ENCODE results near the gene SLC16A12. TPM values are rescaled to one million over a fixed set of nuclear protein-coding genes. Genes with fewer than 3 reads are reported as not detected.

SLC16A12 gene
- total and polyA plus RNA-seq, 2 of the 13 experiments (the other 11 are each of a cell fraction or from before 2014, with no cell fraction given): 0.02 TPM; not detected in 1

GRCh38 chr10:89431977-89432376, 103.4 kb downstream of the SLC16A12 start:
- WGBS (ENCODE audit: low lambda C conversion rate): 32% methylated on average over 3 of the region's 3 CpGs
- Histone ChIP-seq H3K4me1 (ENCODE audit: insufficient read depth, low read length) (no peaks in the 10 kb centered on the region), H3K4me2 (ENCODE audit: low read depth, low read length) (no peak overlapping the region), H3K4me3 (replicated peaks in 1 of 3; ENCODE audit: insufficient read depth in 1 of 3, low read depth in 2 of 3, low read length in 3 of 3) (no peak overlapping the region), H3K79me2 (ENCODE audit: insufficient read depth, low read length) (no peaks in the 10 kb centered on the region), H3K9me3 (ENCODE audit: low read length) (no peaks in the 10 kb centered on the region), H3K9ac (ENCODE audit: insufficient read depth, low read depth, low read length) (no peak overlapping the region), H3K36me3 (replicated peaks in 1 of 2; ENCODE audit: control insufficient read depth in 1 of 2, insufficient read depth in 2 of 2, low read length in 2 of 2) (no peaks in the 10 kb centered on the region), H2AFZ (ENCODE audit: low read length) (no peak overlapping the region), H3K27ac (ENCODE audit: extremely low read length, insufficient read depth, low read length) (no peak overlapping the region), H4K20me1 (ENCODE audit: insufficient read depth, low read length) (no peaks in the 10 kb centered on the region), H3K27me3 (ENCODE audit: control insufficient read depth in 1 of 2, insufficient read depth in 2 of 2, low read length in 2 of 2) (0 out of 5 replicates have a peak, but pooled peaks cover 0 to 5% of the 10 kb centered on the region in 2 experiments)
- ChIA-PET POLR2A (no interaction called here), CTCF (ENCODE audit: low intra/inter-chr PET ratio, low total read pairs) (no interaction called here)
- in situ Hi-C loops (cut with HindIII; ENCODE audit: extremely low pct_ligation_motif_present, low pct_unique_long_range_greater_than_20kb) (no loop called here), intact Hi-C loops (cut with micrococcal nuclease; ENCODE audit: unreplicated experiment) (no loop called here)
- FAIRE-seq: no peak
- DNase-seq (ENCODE audit: low spot score): peak; percentile 10
- no TSS peak for BruUV-seq (replicated peaks)
- no peak for ATAC-seq
- TF ChIP-seq ZBTB46 (CRISPR knock-in tag; IDR thresholded peaks at IDR 0.05; ENCODE audit: borderline replicate concordance): no peak
- TF ChIP-seq MAZ (IDR thresholded peaks at IDR 0.05; ENCODE audit: borderline replicate concordance, low read depth, low read length): no peak
- TF ChIP-seq MAZ (CRISPR knock-in tag; IDR thresholded peaks at IDR 0.05; ENCODE audit: low read depth): no peak
- TF ChIP-seq MTA3 (CRISPR knock-in tag; IDR thresholded peaks at IDR 0.05): no peak
- TF ChIP-seq FOXK2 (IDR thresholded peaks at IDR 0.05): no peak
- TF ChIP-seq STAG1 (CRISPR knock-in tag; IDR thresholded peaks at IDR 0.05): no peak
- no peak for TF ChIP-seq SOX6 (IDR thresholded peaks at IDR 0.05)
- TF ChIP-seq SOX6 (CRISPR knock-in tag; IDR thresholded peaks at IDR 0.05): no peak
- no peak for TF ChIP-seq FUBP1 (CRISPR knock-in tag; IDR thresholded peaks at IDR 0.05; ENCODE audit: borderline replicate concordance)
- no peak for TF ChIP-seq EZH2 (conservative IDR thresholded peaks at IDR 0.05; ENCODE audit: low read depth, low read length)
- TF ChIP-seq PRDM15 (CRISPR knock-in tag; IDR thresholded peaks at IDR 0.05): no peak
- TF ChIP-seq MIXL1 (CRISPR knock-in tag; IDR thresholded peaks at IDR 0.05): no peak
- no peak for TF ChIP-seq JUND (CRISPR knock-in tag; IDR thresholded peaks at IDR 0.05)
- no peak for TF ChIP-seq SCMH1 (CRISPR knock-in tag; IDR thresholded peaks at IDR 0.05; ENCODE audit: borderline replicate concordance)
- no peak for TF ChIP-seq ZKSCAN5 (CRISPR knock-in tag; IDR thresholded peaks at IDR 0.05)
- TF ChIP-seq THYN1 (CRISPR knock-in tag; IDR thresholded peaks at IDR 0.05; ENCODE audit: borderline replicate concordance, low read depth): no peak
- TF ChIP-seq MXD1 (CRISPR knock-in tag; IDR thresholded peaks at IDR 0.05): no peak
- no peak for TF ChIP-seq MNT (IDR thresholded peaks at IDR 0.05)
